A549 (cell line): ENCODE data around the gene OGFR.
"Not testable (repeated sequence)": the region's sequence is repeated elsewhere in the genome, so short reads cannot be mapped to it uniquely, and the experiment has no call there.

Experiments
- CBX8 ChIP-seq: fragments of 200-600 bp; sonication (generic); IDR thresholded peaks from 2 replicates; pipeline ENCODE4 v1.6.1; 2016
- CEBPB ChIP-seq, 2 experiments: fragments of >200 bp in 1 of 2; sonication (Bioruptor Twin) in 1 of 2; formaldehyde crosslinking in 1 of 2; IDR thresholded peaks; 2 replicates each; pipeline ENCODE4 v1.6.1; 2012 to 2016
- CTCF ChIP-seq: fragments of >200 bp; sonication (Bioruptor Twin); formaldehyde crosslinking; IDR thresholded peaks from 3 replicates; pipeline ENCODE4 v1.5.1; 2016
- EP300 ChIP-seq, 2 experiments: fragments of >200 bp; sonication (Bioruptor Twin); formaldehyde crosslinking; IDR thresholded peaks; 2 replicates in 1 of 2; 3 replicates in 1 of 2; pipeline ENCODE4 v1.6.1; 2016 to 2017
- ESRRA ChIP-seq: fragments of 150-350 bp; IDR thresholded peaks from 2 replicates; pipeline ENCODE4 v1.6.1; 2014; ENCODE audit warnings: mild to moderate bottlenecking, low read length, borderline replicate concordance
- KDM1A ChIP-seq: fragments of 200-600 bp; sonication (generic); IDR thresholded peaks from 2 replicates; pipeline ENCODE4 v1.6.1; 2016; ENCODE audit warnings: low read depth, mild to moderate bottlenecking
- MAX ChIP-seq: IDR thresholded peaks from 2 replicates; pipeline ENCODE4 v1.6.1; 2012
- MYC ChIP-seq: IDR thresholded peaks from 2 replicates; pipeline ENCODE4 v1.6.1; 2012; ENCODE audit warnings: mild to moderate bottlenecking, inconsistent platforms, low read length, improper control_type of control experiment, borderline replicate concordance
- PBX3 ChIP-seq: IDR thresholded peaks from 2 replicates; pipeline ENCODE4 v1.6.1; 2012
- POLR2A ChIP-seq: IDR thresholded peaks from 2 replicates; pipeline ENCODE4 v1.6.1; 2012; ENCODE audit warnings: mild to moderate bottlenecking, low read length

GRCh38 chr20:62853304-62853703 is 48.7 kb downstream of the OGFR start:
- TF ChIP-seq EP300 (IDR thresholded peaks at IDR 0.05); POLR2A; CTCF; ESRRA; CBX8; CEBPB (IDR thresholded peaks at IDR 0.05); PBX3; KDM1A; MAX; MYC: not testable (repeated sequence)
